ENCODE results near the gene GMPR. TPM values are rescaled to one million over a fixed set of nuclear protein-coding genes. Genes with fewer than 3 reads are reported as not detected.

GMPR gene
- total RNA-seq (2022; extraction: Qiagen RNA extraction), result 3.9 to 6.8 TPM (median 5.6 TPM) in 5 replicates

GRCh38 chr6:16238057-16238962, at the start of gene GMPR:
Gene GMPR (plus strand): TSS chr6:16238587. CDS start chr6:16238694, 107 bp downstream.

Other genes with a start within 250 kb of the GMPR start
- gene MYLIP, start 109.5 kb upstream of the GMPR start, total RNA-seq (2022; extraction: Qiagen RNA extraction), result 2.1 to 2.7 TPM (median 2.4 TPM) in 5 replicates

Measured in A549 treated with AZD2906 at 1 μM for 4 hours (cell line).